H9 (cell line): ENCODE data around the gene RBMS3. TPM values are rescaled to one million over a fixed set of nuclear protein-coding genes. Genes with fewer than 3 reads are reported as not detected.

Experiments
- DNase-seq: peaks from one replicate; pipeline ENCODE4 v3.0.0-alpha.2; 2017
- H2AFZ ChIP-seq: one replicate; pipeline ENCODE4 v1.6.1; 2013; ENCODE audit warnings: mild to moderate bottlenecking, low read length, control low read depth, moderate library complexity
- H2AK5ac ChIP-seq: 2 replicates; pipeline ENCODE4 v1.6.1; 2013; ENCODE audit warnings: low read length, control low read depth, mixed read lengths; ENCODE audit not compliant: insufficient read length
- H2BK120ac ChIP-seq: one replicate; pipeline ENCODE4 v1.6.1; 2013; ENCODE audit warnings: low read depth, mild to moderate bottlenecking, low read length, control low read depth, inconsistent platforms; ENCODE audit not compliant: poor library complexity, severe bottlenecking
- H2BK12ac ChIP-seq: 2 replicates; pipeline ENCODE4 v1.6.1; 2013; ENCODE audit warnings: low read length, control low read depth, mixed read lengths, low read depth; ENCODE audit not compliant: insufficient read length
- H2BK15ac ChIP-seq: 2 replicates; pipeline ENCODE4 v1.6.1; 2013; ENCODE audit warnings: low read depth, low read length, control low read depth
- H2BK20ac ChIP-seq: one replicate; pipeline ENCODE4 v1.6.1; 2013; ENCODE audit warnings: low read depth, mild to moderate bottlenecking, low read length, control low read depth, inconsistent platforms; ENCODE audit not compliant: poor library complexity, severe bottlenecking
- H2BK5ac ChIP-seq: 2 replicates; pipeline ENCODE4 v1.6.1; 2013; ENCODE audit warnings: low read length, control low read depth, mixed read lengths; ENCODE audit not compliant: insufficient read length
- H3K14ac ChIP-seq: 2 replicates; pipeline ENCODE4 v1.6.1; 2013; ENCODE audit warnings: low read length, control low read depth; ENCODE audit not compliant: insufficient read depth
- H3K18ac ChIP-seq: 2 replicates; pipeline ENCODE4 v1.6.1; 2013; ENCODE audit warnings: low read depth, mild to moderate bottlenecking, mixed read lengths, low read length, control low read depth; ENCODE audit not compliant: insufficient read length
- H3K23ac ChIP-seq: 2 replicates; pipeline ENCODE4 v1.6.1; 2013; ENCODE audit warnings: low read length, control low read depth, mixed read lengths, low read depth; ENCODE audit not compliant: insufficient read length
- H3K23me2 ChIP-seq: 2 replicates; pipeline ENCODE4 v1.6.1; 2013; ENCODE audit warnings: low read depth, mild to moderate bottlenecking, mixed read lengths, low read length, control low read depth; ENCODE audit not compliant: insufficient read length, poor library complexity, severe bottlenecking
- H3K27ac ChIP-seq: 2 replicates; pipeline ENCODE4 v1.5.1; 2013; ENCODE audit warnings: low read length, control low read depth, mixed read lengths, low read depth; ENCODE audit not compliant: insufficient read length
- H3K27me3 ChIP-seq: 2 replicates; pipeline ENCODE4 v1.6.1; 2013; ENCODE audit warnings: low read length, control low read depth, inconsistent platforms; ENCODE audit not compliant: insufficient read depth
- H3K4ac ChIP-seq: 2 replicates; pipeline ENCODE4 v1.6.1; 2013; ENCODE audit warnings: low read depth, mild to moderate bottlenecking, control low read depth, inconsistent platforms, low read length, moderate library complexity
- H3K4me1 ChIP-seq: 2 replicates; pipeline ENCODE4 v1.6.1; 2013; ENCODE audit warnings: low read length, control low read depth, inconsistent platforms; ENCODE audit not compliant: insufficient read depth
- H3K4me2 ChIP-seq: 2 replicates; pipeline ENCODE4 v1.6.1; 2013; ENCODE audit warnings: low read length, control low read depth, mixed read lengths; ENCODE audit not compliant: insufficient read length, insufficient read depth
- H3K56ac ChIP-seq: 2 replicates; pipeline ENCODE4 v1.6.1; 2013; ENCODE audit warnings: low read depth, mild to moderate bottlenecking, mixed read lengths, low read length, control low read depth; ENCODE audit not compliant: insufficient read length
- H3K79me1 ChIP-seq: 2 replicates; pipeline ENCODE4 v1.6.1; 2013; ENCODE audit warnings: low read depth, mild to moderate bottlenecking, moderate library complexity, low read length, control low read depth, inconsistent platforms; ENCODE audit not compliant: insufficient read depth, poor library complexity, severe bottlenecking
- H3K79me2 ChIP-seq: 2 replicates; pipeline ENCODE4 v1.6.1; 2013; ENCODE audit warnings: low read length, control low read depth, inconsistent platforms; ENCODE audit not compliant: insufficient read depth
- H3K9ac ChIP-seq: 2 replicates; pipeline ENCODE4 v1.6.1; 2013; ENCODE audit warnings: low read length, control low read depth, mixed read lengths; ENCODE audit not compliant: insufficient read length; ENCODE audit errors: extremely low read depth
- H3K9me3 ChIP-seq: one replicate; pipeline ENCODE4 v1.6.1; 2013; ENCODE audit warnings: low read depth, low read length, inconsistent platforms; ENCODE audit not compliant: control insufficient read depth
- H3T11ph ChIP-seq: one replicate; pipeline ENCODE4 v1.6.1; 2013; ENCODE audit warnings: mild to moderate bottlenecking, low read length, control low read depth, inconsistent platforms
- H4K20me1 ChIP-seq: one replicate; pipeline ENCODE4 v1.6.1; 2013; ENCODE audit not compliant: control insufficient read depth, insufficient read length, insufficient read depth
- H4K5ac ChIP-seq: 2 replicates; pipeline ENCODE4 v1.6.1; 2013; ENCODE audit warnings: low read depth, mild to moderate bottlenecking, mixed read lengths, low read length, control low read depth; ENCODE audit not compliant: insufficient read length
- H4K8ac ChIP-seq: replicated peaks from 2 replicates; pipeline ENCODE4 v1.6.1; 2013; ENCODE audit warnings: low read length, control low read depth, mixed read lengths, low read depth; ENCODE audit not compliant: insufficient read length
- H4K91ac ChIP-seq: 2 replicates; pipeline ENCODE4 v1.6.1; 2013; ENCODE audit warnings: low read depth, mild to moderate bottlenecking, moderate library complexity, mixed read lengths, low read length, control low read depth; ENCODE audit not compliant: insufficient read length
- H3K27ac Mint-ChIP-seq, 3 experiments: 2 replicates in 2 of 3; 3 replicates in 1 of 3; pipeline ENCODE4 v1.8.0; 2020 to 2021; ENCODE audit warnings: mixed read lengths in 3 of 3, mild to moderate bottlenecking in 1 of 3, moderate library complexity in 1 of 3
- H3K27me3 Mint-ChIP-seq: 2 replicates; pipeline ENCODE4 v1.8.0; 2021; ENCODE audit warnings: low read depth, mild to moderate bottlenecking, moderate library complexity, mixed read lengths
- H3K36me3 Mint-ChIP-seq, 3 experiments: 2 replicates in 2 of 3; 3 replicates in 1 of 3; pipeline ENCODE4 v1.8.0; 2020 to 2021; ENCODE audit warnings: low read depth in 3 of 3, mixed read lengths in 3 of 3; ENCODE audit not compliant: insufficient read depth in 1 of 3
- H3K4me1 Mint-ChIP-seq, 2 experiments: 2 replicates each; pipeline ENCODE4 v1.8.0; 2020; ENCODE audit warnings: mixed read lengths in 2 of 2
- H3K4me3 Mint-ChIP-seq, 2 experiments: 2 replicates in 1 of 2; 3 replicates in 1 of 2; pipeline ENCODE4 v1.8.0; 2020 to 2021; ENCODE audit warnings: mild to moderate bottlenecking in 2 of 2, mixed read lengths in 2 of 2, moderate library complexity in 1 of 2
- H3K9me3 Mint-ChIP-seq, 2 experiments: 2 replicates in 1 of 2; 3 replicates in 1 of 2; pipeline ENCODE4 v1.8.0; 2020; ENCODE audit warnings: mild to moderate bottlenecking in 2 of 2, mixed read lengths in 2 of 2, moderate library complexity in 1 of 2
- WGBS: extraction: QIAGEN DNeasy Blood & Tissue Kit; methylation state at CpG from one replicate; pipeline ENCODE4 v1.1.7; 2013; ENCODE audit warnings: missing lambda C conversion rate, low lambda C conversion rate, mixed read lengths; ENCODE audit not compliant: insufficient read length; ENCODE audit errors: extremely low coverage; 5-methylcytosine and 5-hydroxymethylcytosine counted together
- total RNA-seq: library from RNA; stranded (reverse); gene quantifications from 2 replicates; pipeline ENCODE4 v1.2.1, GENCODE V29; 2021
- TF ChIP-seq, protein P1 (sequence below): fragments of 200-600 bp; sonication (generic); conservative IDR thresholded peaks from 3 replicates; pipeline ENCODE4 v1.8.0; 2021; ENCODE audit warnings: antibody characterized with exemption, mild to moderate bottlenecking

Gene RBMS3
- total RNA-seq, 1 experiment from 2014 or later: 8.1 TPM

DNA sequence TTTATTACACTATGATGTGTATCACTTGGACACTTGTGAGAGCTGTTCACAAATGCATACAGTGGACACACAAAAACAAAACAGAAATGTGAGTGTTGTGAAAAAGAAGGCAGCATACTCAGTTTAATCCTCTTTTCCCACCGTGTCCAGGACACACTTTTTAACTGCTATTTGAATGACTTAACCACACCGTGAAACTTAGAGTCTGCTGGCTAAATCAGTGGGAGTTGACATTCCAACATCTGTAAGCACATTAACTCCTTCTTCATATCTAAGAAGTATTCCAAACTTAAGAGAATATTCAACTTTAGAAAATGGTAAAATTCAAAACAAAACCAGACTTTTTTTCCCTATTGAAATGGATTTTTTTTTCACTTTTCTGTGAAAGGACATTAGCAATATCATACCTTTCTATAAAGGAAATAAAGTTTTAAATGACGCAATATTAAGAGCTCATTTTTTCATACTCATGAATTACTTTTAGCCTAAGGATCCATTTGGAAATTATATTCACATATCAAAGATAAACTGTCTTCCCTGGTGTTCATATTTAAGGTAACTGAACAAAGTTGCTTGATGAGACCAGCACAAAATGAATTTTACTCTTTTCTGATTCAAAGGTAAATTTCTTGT, 316.6 kb downstream of the RBMS3 start:
- H2BK20ac ChIP-seq: no peak overlapping the region
- no peak for DNase-seq
- no peaks in the 10 kb centered on the region for H4K20me1 ChIP-seq
- H3K79me2 ChIP-seq: no peaks in the 10 kb centered on the region
- no peak overlapping the region for H3T11ph ChIP-seq
- H3K23me2 ChIP-seq: no peaks in the 10 kb centered on the region
- H2BK12ac ChIP-seq: no peak overlapping the region
- Mint-ChIP-seq H3K4me3 (no peak overlapping the region), H3K36me3 (no peaks in the 10 kb centered on the region), H3K4me1 (peaks cover 6 to 7% of the 10 kb centered on the region in 2 experiments), H3K9me3 (no peaks in the 10 kb centered on the region), H3K27ac (no peak overlapping the region; a peak in 1 of 7 replicates), H3K27me3 (no peaks in the 10 kb centered on the region)
- no peaks in the 10 kb centered on the region for H3K79me1 ChIP-seq
- H4K5ac ChIP-seq: no peak overlapping the region
- H2AFZ ChIP-seq: no peak overlapping the region
- TF ChIP-seq, protein P1, sequence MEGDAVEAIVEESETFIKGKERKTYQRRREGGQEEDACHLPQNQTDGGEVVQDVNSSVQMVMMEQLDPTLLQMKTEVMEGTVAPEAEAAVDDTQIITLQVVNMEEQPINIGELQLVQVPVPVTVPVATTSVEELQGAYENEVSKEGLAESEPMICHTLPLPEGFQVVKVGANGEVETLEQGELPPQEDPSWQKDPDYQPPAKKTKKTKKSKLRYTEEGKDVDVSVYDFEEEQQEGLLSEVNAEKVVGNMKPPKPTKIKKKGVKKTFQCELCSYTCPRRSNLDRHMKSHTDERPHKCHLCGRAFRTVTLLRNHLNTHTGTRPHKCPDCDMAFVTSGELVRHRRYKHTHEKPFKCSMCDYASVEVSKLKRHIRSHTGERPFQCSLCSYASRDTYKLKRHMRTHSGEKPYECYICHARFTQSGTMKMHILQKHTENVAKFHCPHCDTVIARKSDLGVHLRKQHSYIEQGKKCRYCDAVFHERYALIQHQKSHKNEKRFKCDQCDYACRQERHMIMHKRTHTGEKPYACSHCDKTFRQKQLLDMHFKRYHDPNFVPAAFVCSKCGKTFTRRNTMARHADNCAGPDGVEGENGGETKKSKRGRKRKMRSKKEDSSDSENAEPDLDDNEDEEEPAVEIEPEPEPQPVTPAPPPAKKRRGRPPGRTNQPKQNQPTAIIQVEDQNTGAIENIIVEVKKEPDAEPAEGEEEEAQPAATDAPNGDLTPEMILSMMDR: no peak
- no peak overlapping the region for H2AK5ac ChIP-seq
- no CpG with 5 or more reads among the region's 3 CpGs for WGBS
- H3K27me3 ChIP-seq: no peaks in the 10 kb centered on the region
- H3K56ac ChIP-seq: no peak overlapping the region
- no peak overlapping the region for H3K14ac ChIP-seq
- H3K4me2 ChIP-seq: no peak overlapping the region
- H3K27ac ChIP-seq: no peak overlapping the region
- no peaks in the 10 kb centered on the region; the same call in 1 of the 2 replicates for H3K4me1 ChIP-seq
- no peak overlapping the region for H2BK15ac ChIP-seq
- H3K9ac ChIP-seq: no peak overlapping the region
- no peaks in the 10 kb centered on the region for H3K9me3 ChIP-seq
- no peak overlapping the region for H3K23ac ChIP-seq
- no peak overlapping the region for H2BK120ac ChIP-seq
- no peak overlapping the region for H4K8ac ChIP-seq
- H2BK5ac ChIP-seq: no peak overlapping the region
- no peak overlapping the region for H3K18ac ChIP-seq
- no peak overlapping the region for H3K4ac ChIP-seq
- H4K91ac ChIP-seq: no peak overlapping the region
